Pancreas (tissue), 10 donors: Measurements from ENCODE around the gene MVD. TPM values are rescaled to one million over a fixed set of nuclear protein-coding genes. Genes with fewer than 3 reads are reported as not detected.

ENCODE experiments used
- ATAC-seq, 4 donors: fragments of 200-7000 bp; cut with Tn5 transposase; one replicate each; pipeline versions ENCODE4 v1.8.0 to v1.9.1; 2020; ENCODE audit warnings: mild to moderate bottlenecking in 4 of 4, moderate library complexity in 4 of 4
- DNase-seq, 6 donors: peaks; one replicate each; pipeline ENCODE4 v3.0.0-alpha.2; 2020
- FAIRE-seq: peaks from 2 replicates; lab custom pipeline; 2012; peaks lifted over from hg19 to GRCh38; lab: Jason Lieb, UNC
- H3K27ac ChIP-seq, 4 donors: fragments of 200-600 bp; sonication (generic); 1 replicate in 3 of 4; 2 replicates in 1 of 4; pipeline versions ENCODE4 v1.5.0 to v1.8.0; 2020
- H3K27me3 ChIP-seq, 4 donors: fragments of 200-600 bp; one replicate each; pipeline ENCODE4 v1.8.0; 2021
- H3K36me3 ChIP-seq, 3 donors: fragments of 200-600 bp; sonication (generic) in 1 of 3; one replicate each; pipeline versions ENCODE4 v1.5.0 to v1.8.0; 2020 to 2021
- H3K4me1 ChIP-seq, 3 donors: fragments of 200-600 bp; one replicate each; pipeline ENCODE4 v1.8.0; 2021
- H3K4me3 ChIP-seq, 4 donors: fragments of 200-600 bp; sonication (generic) in 2 of 4; one replicate each; pipeline versions ENCODE4 v1.5.0 to v1.8.0; 2020 to 2021
- H3K9me3 ChIP-seq, 4 donors: fragments of 200-600 bp; one replicate each; pipeline ENCODE4 v1.8.0; 2021
- WGBS, 2 donors: extraction: QIAGEN DNeasy Blood & Tissue Kit; methylation state at CpG; one replicate each; pipeline ENCODE4 v1.1.7; 2013; 5-methylcytosine and 5-hydroxymethylcytosine counted together
- intact Hi-C, 3 donors: fragments of 100-400 bp; cut with DNase I; formaldehyde crosslinking; loops; one replicate each; pipeline versions ENCODE4 v1.11.1 to v1.14.2; 2022
- polyA plus RNA-seq, 2 donors: library from polyadenylated mRNA; stranded (reverse); fragments of 200-250 nt; gene quantifications; one replicate each; pipeline ENCODE4 v1.2.3, GENCODE V29; 2013
- total RNA-seq, 6 donors: library from RNA; stranded (reverse); fragmentation: NEBNext Ultra II Directional in 4 of 6; extraction: Animal tissue kit (Norgen Biotek cat#: 25700) in 4 of 6; gene quantifications; one replicate each; pipeline versions ENCODE4 v1.2.1 to v1.2.4, GENCODE V29; 2021 to 2023
- TF ChIP-seq, protein P1 (sequence below), 4 donors: fragments of 200-600 bp; sonication (generic) in 3 of 4; IDR thresholded peaks; one replicate each; pipeline versions ENCODE4 v1.5.0 to v1.8.0; 2021; ENCODE audit warnings: antibody characterized with exemption in 4 of 4
- donor health status: healthy with polysubstance abuse.
- donor health status: DM: no; HTN: no; CAD: no; lungs with moderate emphysema.
- donor health status: DM: no; HTN: no; CAD: no.
- donor health status: control.
- donor health status: control.
- donor health status: Bipolar disorder and iron deficiency.
- donor health status: DM: yes; HTN: yes; CAD: no.
- donor health status: DM: no; HTN: no; CAD: no.
- donor health status: DM: no; HTN: no; CAD: no.
- donor health status: DM: yes; HTN: yes; CAD: no.

The MVD gene
- total RNA-seq (10 to 100 TPM; 12.7 to 20.7 (median 15.3) TPM), polyA plus RNA-seq (10 to 100 TPM; 41.8 to 46.6 TPM)

GRCh38 chr16:88662843-88663606, at the start of gene MVD:
MVD (minus strand) TSS chr16:88663091; CDS start chr16:88663080, 11 bp downstream.
- 0 to 1% methylated on average over 84 to 88 of the region's 88 CpGs for WGBS, 2 donors
- no peak for FAIRE-seq
- intact Hi-C loops: no loop called here

GRCh38 chr16:88712362-88712979, 49.6 kb upstream of the MVD start:
- Histone ChIP-seq H3K4me1 (peaks cover 0 to 2% (median 0%) of the 10 kb centered on the region in 3 donors), H3K4me3 (no peak overlapping the region), H3K27ac (no peak overlapping the region), H3K36me3 (peaks cover 0 to 13% (median 12%) of the 10 kb centered on the region in 3 donors), H3K27me3 (no peaks in the 10 kb centered on the region), H3K9me3 (no peaks in the 10 kb centered on the region)
- WGBS, 2 donors: 82 to 85% methylated on average over 23 to 25 of the region's 25 CpGs
- ATAC-seq: no peak
- DNase-seq: no peak
- no peak for FAIRE-seq
- TF ChIP-seq, protein P1, sequence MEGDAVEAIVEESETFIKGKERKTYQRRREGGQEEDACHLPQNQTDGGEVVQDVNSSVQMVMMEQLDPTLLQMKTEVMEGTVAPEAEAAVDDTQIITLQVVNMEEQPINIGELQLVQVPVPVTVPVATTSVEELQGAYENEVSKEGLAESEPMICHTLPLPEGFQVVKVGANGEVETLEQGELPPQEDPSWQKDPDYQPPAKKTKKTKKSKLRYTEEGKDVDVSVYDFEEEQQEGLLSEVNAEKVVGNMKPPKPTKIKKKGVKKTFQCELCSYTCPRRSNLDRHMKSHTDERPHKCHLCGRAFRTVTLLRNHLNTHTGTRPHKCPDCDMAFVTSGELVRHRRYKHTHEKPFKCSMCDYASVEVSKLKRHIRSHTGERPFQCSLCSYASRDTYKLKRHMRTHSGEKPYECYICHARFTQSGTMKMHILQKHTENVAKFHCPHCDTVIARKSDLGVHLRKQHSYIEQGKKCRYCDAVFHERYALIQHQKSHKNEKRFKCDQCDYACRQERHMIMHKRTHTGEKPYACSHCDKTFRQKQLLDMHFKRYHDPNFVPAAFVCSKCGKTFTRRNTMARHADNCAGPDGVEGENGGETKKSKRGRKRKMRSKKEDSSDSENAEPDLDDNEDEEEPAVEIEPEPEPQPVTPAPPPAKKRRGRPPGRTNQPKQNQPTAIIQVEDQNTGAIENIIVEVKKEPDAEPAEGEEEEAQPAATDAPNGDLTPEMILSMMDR (IDR thresholded peaks at IDR 0.05): no peak
- intact Hi-C loops: no loop called here

More at GRCh38 chr16:88662843-88663606, at the start of gene MVD:
- no peaks in the 10 kb centered on the region for H3K36me3 ChIP-seq
- DNase-seq (peak; percentile 95 to 99 (median 96)), ATAC-seq (peak; percentile 96 to 98 (median 98))
- peak within 1 kb of the TSS; percentile 70 to 80 (median 74) for H3K4me3 ChIP-seq
- peak within 1 kb of the TSS; percentile 56 to 77 (median 64) for H3K27ac ChIP-seq
- H3K27me3 ChIP-seq: no peaks in the 10 kb centered on the region
- H3K9me3 ChIP-seq: no peaks in the 10 kb centered on the region
- TF ChIP-seq, protein P1 (IDR thresholded peaks at IDR 0.05): no peak
- H3K4me1 ChIP-seq: peaks cover 0 to 17% (median 5%) of the 10 kb centered on the region in 3 donors

- H3K27ac ChIP-seq: no peak overlapping the region
- 82 to 87% methylated on average over 17 to 18 of the region's 18 CpGs for WGBS, 2 donors
- H3K36me3 ChIP-seq: peaks cover 0 to 13% (median 12%) of the 10 kb centered on the region in 3 donors
- no peaks in the 10 kb centered on the region for H3K9me3 ChIP-seq
- FAIRE-seq (no peak), DNase-seq (no peak), ATAC-seq (no peak)
- peaks cover 0 to 8% (median 0%) of the 10 kb centered on the region in 3 donors for H3K4me1 ChIP-seq
- H3K4me3 ChIP-seq: no peak overlapping the region
- TF ChIP-seq, protein P1 (IDR thresholded peaks at IDR 0.05): no peak
- H3K27me3 ChIP-seq: no peaks in the 10 kb centered on the region
- intact Hi-C loops: no loop called here
Measured at GRCh38 chr16:88711750-88712340, 49.0 kb upstream of the MVD start.

DNA sequence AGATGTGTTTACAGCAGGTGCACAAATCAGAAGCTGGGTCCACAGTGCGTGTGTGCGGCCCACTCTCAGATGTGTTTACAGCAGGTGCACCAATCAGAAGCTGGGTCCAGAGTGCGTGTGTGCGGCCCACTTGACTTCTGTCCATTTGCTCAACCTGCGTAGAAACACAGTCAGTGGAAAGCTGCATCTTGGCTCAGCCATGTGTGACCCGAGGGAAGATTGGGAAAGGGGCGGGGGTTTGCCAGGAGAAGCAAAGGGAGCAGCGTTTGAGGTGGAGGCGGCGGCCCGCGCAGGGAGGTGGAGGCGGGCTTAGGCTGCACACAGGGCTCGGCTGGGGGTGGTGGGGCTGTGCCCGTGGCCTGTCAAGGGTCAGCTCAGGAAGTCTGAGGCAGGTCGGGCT, 47.7 kb upstream of the MVD start:
- Histone ChIP-seq H3K27me3 (no peaks in the 10 kb centered on the region), H3K36me3 (peaks cover 0 to 10% (median under 1%) of the 10 kb centered on the region in 3 donors), H3K9me3 (no peaks in the 10 kb centered on the region), H3K4me1 (peaks cover 0 to 8% (median 0%) of the 10 kb centered on the region in 3 donors), H3K27ac (no peak overlapping the region), H3K4me3 (no peak overlapping the region)
- TF ChIP-seq, protein P1 (IDR thresholded peaks at IDR 0.05): no peak
- DNase-seq (no peak), FAIRE-seq (no peak), ATAC-seq (no peak)
- intact Hi-C loops: no loop called here
- 83% methylated on average over 16 of the region's 16 CpGs for WGBS, 2 donors
